GM12878 (cell line): Measurements from ENCODE around the gene GALNTL6.

Experiments
- BHLHE40 ChIP-seq, 2 experiments: fragments of 450-650 bp in 1 of 2; IDR thresholded peaks; 2 replicates each; pipeline ENCODE4 v1.6.1; 2011 to 2017; ENCODE audit warnings: low read depth in 2 of 2, borderline replicate concordance in 1 of 2, improper control_type of control experiment in 1 of 2, low read length in 1 of 2, mild to moderate bottlenecking in 1 of 2
- POLR2AphosphoS2 ChIP-seq: IDR thresholded peaks from 2 replicates; pipeline ENCODE4 v1.6.1; 2011; ENCODE audit warnings: low read depth, mild to moderate bottlenecking, low read length, improper control_type of control experiment, moderate library complexity
- SMC3 ChIP-seq: IDR thresholded peaks from 2 replicates; pipeline ENCODE4 v1.6.1; 2011; ENCODE audit warnings: low read length, improper control_type of control experiment, borderline replicate concordance
- SRF ChIP-seq, 2 experiments: IDR thresholded peaks; 2 replicates each; pipeline ENCODE4 v1.6.1; 2011; ENCODE audit warnings: low read depth in 2 of 2, low read length in 2 of 2, mild to moderate bottlenecking in 1 of 2, moderate library complexity in 1 of 2
- TF ChIP-seq, protein P1 (sequence below), 3 experiments: IDR thresholded peaks in 2 of 3; conservative IDR thresholded peaks in 1 of 3; 2 replicates each; pipeline ENCODE4 v1.5.1; 2011; ENCODE audit warnings: low read depth in 3 of 3, low read length in 3 of 3, mild to moderate bottlenecking in 3 of 3, control low read depth in 2 of 3, moderate library complexity in 2 of 3, inconsistent platforms in 1 of 3, mixed read lengths in 1 of 3; ENCODE audit not compliant: control insufficient read depth in 2 of 3, insufficient read depth in 1 of 3; ENCODE audit errors: extremely low read depth in 1 of 3

DNA sequence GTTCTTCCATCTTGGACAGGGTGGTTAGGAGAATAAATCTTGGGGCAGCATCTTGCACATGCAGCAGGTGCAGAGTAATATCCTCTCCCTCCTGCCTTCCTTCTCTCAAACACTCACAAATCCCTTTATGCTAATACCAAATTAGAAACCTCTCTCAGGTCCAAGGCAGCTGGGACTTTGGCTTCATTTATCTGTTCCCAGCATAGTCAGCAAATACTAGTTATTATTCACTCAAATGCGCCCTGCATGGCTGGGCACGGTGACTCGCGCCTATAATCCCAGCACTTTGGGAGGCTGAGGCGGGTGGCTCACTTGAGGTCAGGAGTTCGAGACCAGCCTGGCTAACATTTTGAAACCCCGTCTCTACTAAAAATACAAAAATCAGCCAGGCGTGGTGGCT lies 1199.4 kb downstream of the GALNTL6 start:
- TF ChIP-seq POLR2AphosphoS2 (no peak), SMC3 (no peak), SRF (IDR thresholded peaks at IDR 0.05; ENCODE audit: low read depth in 2 of 2, low read length in 2 of 2) (no peak), BHLHE40 (IDR thresholded peaks at IDR 0.05; ENCODE audit: borderline replicate concordance in 1 of 2, low read depth in 2 of 2, low read length in 1 of 2) (no peak)
- TF ChIP-seq, protein P1, sequence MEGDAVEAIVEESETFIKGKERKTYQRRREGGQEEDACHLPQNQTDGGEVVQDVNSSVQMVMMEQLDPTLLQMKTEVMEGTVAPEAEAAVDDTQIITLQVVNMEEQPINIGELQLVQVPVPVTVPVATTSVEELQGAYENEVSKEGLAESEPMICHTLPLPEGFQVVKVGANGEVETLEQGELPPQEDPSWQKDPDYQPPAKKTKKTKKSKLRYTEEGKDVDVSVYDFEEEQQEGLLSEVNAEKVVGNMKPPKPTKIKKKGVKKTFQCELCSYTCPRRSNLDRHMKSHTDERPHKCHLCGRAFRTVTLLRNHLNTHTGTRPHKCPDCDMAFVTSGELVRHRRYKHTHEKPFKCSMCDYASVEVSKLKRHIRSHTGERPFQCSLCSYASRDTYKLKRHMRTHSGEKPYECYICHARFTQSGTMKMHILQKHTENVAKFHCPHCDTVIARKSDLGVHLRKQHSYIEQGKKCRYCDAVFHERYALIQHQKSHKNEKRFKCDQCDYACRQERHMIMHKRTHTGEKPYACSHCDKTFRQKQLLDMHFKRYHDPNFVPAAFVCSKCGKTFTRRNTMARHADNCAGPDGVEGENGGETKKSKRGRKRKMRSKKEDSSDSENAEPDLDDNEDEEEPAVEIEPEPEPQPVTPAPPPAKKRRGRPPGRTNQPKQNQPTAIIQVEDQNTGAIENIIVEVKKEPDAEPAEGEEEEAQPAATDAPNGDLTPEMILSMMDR (IDR thresholded peaks at IDR 0.05 in 2 of 3, conservative IDR thresholded peaks at IDR 0.05 in 1 of 3; ENCODE audit: control insufficient read depth in 2 of 3, extremely low read depth in 1 of 3, insufficient read depth in 1 of 3, low read depth in 3 of 3, low read length in 3 of 3) = no peak
